ENCODE measurements around the gene RPRD1A. TPM values are rescaled to one million over a fixed set of nuclear protein-coding genes. Genes with fewer than 3 reads are reported as not detected.
"Not testable (repeated sequence)": the region's sequence is repeated elsewhere in the genome, so short reads cannot be mapped to it uniquely, and the experiment has no call there.

The RPRD1A gene
- total and polyA plus RNA-seq, 2 donors from 2014 or later = 25.9 to 42.4 TPM

DNA sequence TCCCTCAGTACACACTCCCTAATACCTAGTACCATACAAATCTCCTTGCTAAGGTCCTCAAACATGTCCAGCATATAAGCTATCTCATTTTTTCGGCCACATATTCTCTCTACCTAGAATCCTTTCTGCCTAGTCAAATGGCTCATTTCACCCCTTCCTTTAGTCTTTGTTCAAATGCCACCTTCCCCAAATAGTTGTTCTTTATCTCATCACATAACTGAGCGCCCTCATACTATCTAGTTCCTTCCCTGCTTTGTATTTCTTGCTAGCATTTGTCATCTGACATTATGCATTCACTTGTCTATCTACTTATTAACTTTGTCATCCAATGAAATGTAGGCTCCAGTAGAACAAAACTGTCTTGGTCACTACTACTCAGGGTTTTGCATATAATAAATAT lies 35.5 kb downstream of the RPRD1A start:
- no peaks in the 10 kb centered on the region for H3K9me3 ChIP-seq (ENCODE audit: control insufficient read depth in 2 of 3, insufficient read depth in 1 of 3, low read length in 3 of 3)
- H3K27ac ChIP-seq (ENCODE audit: low read depth in 2 of 2, low read length in 2 of 2) = no peak overlapping the region
- no peak overlapping the region for H3K9ac ChIP-seq (ENCODE audit: low read length in 3 of 3)
- no peak overlapping the region for H3K4me3 ChIP-seq (ENCODE audit: low read length in 3 of 3)
- peaks cover 0 to 6% (median 3%) of the 10 kb centered on the region in 3 donors for H3K36me3 ChIP-seq (ENCODE audit: control insufficient read depth in 2 of 3, insufficient read depth in 3 of 3, low read length in 3 of 3)
- no peaks in the 10 kb centered on the region for H3K27me3 ChIP-seq (ENCODE audit: control insufficient read depth, insufficient read depth, low read length)
- FAIRE-seq = no peak
- TF ChIP-seq, protein P1, sequence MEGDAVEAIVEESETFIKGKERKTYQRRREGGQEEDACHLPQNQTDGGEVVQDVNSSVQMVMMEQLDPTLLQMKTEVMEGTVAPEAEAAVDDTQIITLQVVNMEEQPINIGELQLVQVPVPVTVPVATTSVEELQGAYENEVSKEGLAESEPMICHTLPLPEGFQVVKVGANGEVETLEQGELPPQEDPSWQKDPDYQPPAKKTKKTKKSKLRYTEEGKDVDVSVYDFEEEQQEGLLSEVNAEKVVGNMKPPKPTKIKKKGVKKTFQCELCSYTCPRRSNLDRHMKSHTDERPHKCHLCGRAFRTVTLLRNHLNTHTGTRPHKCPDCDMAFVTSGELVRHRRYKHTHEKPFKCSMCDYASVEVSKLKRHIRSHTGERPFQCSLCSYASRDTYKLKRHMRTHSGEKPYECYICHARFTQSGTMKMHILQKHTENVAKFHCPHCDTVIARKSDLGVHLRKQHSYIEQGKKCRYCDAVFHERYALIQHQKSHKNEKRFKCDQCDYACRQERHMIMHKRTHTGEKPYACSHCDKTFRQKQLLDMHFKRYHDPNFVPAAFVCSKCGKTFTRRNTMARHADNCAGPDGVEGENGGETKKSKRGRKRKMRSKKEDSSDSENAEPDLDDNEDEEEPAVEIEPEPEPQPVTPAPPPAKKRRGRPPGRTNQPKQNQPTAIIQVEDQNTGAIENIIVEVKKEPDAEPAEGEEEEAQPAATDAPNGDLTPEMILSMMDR (IDR thresholded peaks at IDR 0.05; ENCODE audit: borderline replicate concordance, extremely low read depth, insufficient read depth) = no peak
- no peak for DNase-seq
- H3K4me1 ChIP-seq (ENCODE audit: control insufficient read depth in 2 of 3, insufficient read depth in 2 of 3, low read depth in 1 of 3, low read length in 3 of 3) = peaks cover 0 to 4% (median 0%) of the 10 kb centered on the region in 3 donors
- intact Hi-C loops (cut with DNase I) = no loop called here

DNA sequence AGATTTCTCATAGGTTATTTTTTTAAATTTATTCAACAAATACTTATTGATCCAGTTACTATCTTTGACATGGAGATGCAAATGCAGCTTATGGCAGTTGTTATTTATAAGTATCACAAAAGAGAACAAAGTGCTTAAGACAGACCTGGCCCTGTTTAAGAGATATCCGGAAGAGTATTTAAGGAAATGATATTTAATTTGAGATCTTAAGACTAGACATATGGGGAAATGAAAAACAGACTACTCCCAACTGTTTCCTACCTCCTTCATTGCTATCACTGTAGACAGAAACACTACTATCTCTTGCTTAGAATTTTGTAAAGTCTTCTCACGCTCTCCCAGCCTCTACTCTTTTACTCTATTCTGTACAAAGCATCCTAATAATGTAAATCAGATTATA lies 36.0 kb downstream of the RPRD1A start:
- FAIRE-seq = no peak
- peaks cover 0 to 4% (median 0%) of the 10 kb centered on the region in 3 donors for H3K4me1 ChIP-seq (ENCODE audit: control insufficient read depth in 2 of 3, insufficient read depth in 2 of 3, low read depth in 1 of 3, low read length in 3 of 3)

DNA sequence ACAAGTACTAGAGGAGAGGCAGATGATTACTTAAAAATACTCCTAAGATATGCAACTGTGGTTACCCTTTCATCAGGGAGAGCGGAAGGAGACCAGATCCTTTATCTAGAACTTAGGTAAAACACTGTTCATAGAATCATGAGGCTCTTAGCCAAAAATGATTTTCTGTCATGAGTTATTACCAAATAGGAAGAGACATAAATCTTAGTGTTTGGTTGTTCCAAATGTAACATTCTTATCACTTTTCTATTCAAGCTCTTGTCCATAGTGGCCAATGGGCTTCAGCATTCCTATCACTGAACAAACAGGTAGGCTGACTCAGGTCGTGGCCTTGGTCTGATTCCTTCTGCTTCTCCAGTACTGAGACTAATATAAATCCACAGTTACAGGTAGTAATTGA lies 38.5 kb downstream of the RPRD1A start:
- intact Hi-C loops (cut with DNase I) = no loop called here
- Histone ChIP-seq H3K4me1 (ENCODE audit: control insufficient read depth in 2 of 3, insufficient read depth in 2 of 3, low read depth in 1 of 3, low read length in 3 of 3) (no peaks in the 10 kb centered on the region), H3K27me3 (ENCODE audit: control insufficient read depth, insufficient read depth, low read length) (no peaks in the 10 kb centered on the region), H3K9me3 (ENCODE audit: control insufficient read depth in 2 of 3, insufficient read depth in 1 of 3, low read length in 3 of 3) (no peaks in the 10 kb centered on the region), H3K27ac (ENCODE audit: low read depth in 2 of 2, low read length in 2 of 2) (no peak overlapping the region), H3K4me3 (ENCODE audit: low read length in 3 of 3) (no peak overlapping the region), H3K9ac (ENCODE audit: low read length in 3 of 3) (no peak overlapping the region), H3K36me3 (ENCODE audit: control insufficient read depth in 2 of 3, insufficient read depth in 3 of 3, low read length in 3 of 3) (peaks cover 3 to 6% (median 5%) of the 10 kb centered on the region in 3 donors)
- no peak for FAIRE-seq
- DNase-seq = no peak
- TF ChIP-seq, protein P1 (IDR thresholded peaks at IDR 0.05; ENCODE audit: borderline replicate concordance, extremely low read depth, insufficient read depth) = no peak

More for the DNA sequence above, 36.0 kb downstream of the RPRD1A start:
- peaks cover 0 to 6% (median 3%) of the 10 kb centered on the region in 3 donors for H3K36me3 ChIP-seq (ENCODE audit: control insufficient read depth in 2 of 3, insufficient read depth in 3 of 3, low read length in 3 of 3)
- H3K4me3 ChIP-seq (ENCODE audit: low read length in 3 of 3) = no peak overlapping the region
- no peak overlapping the region for H3K9ac ChIP-seq (ENCODE audit: low read length in 3 of 3)
- intact Hi-C loops (cut with DNase I) = no loop called here
- no peaks in the 10 kb centered on the region for H3K9me3 ChIP-seq (ENCODE audit: control insufficient read depth in 2 of 3, insufficient read depth in 1 of 3, low read length in 3 of 3)
- TF ChIP-seq, protein P1 (IDR thresholded peaks at IDR 0.05; ENCODE audit: borderline replicate concordance, extremely low read depth, insufficient read depth) = no peak
- no peaks in the 10 kb centered on the region for H3K27me3 ChIP-seq (ENCODE audit: control insufficient read depth, insufficient read depth, low read length)
- no peak for DNase-seq
- no peak overlapping the region for H3K27ac ChIP-seq (ENCODE audit: low read depth in 2 of 2, low read length in 2 of 2)

DNA sequence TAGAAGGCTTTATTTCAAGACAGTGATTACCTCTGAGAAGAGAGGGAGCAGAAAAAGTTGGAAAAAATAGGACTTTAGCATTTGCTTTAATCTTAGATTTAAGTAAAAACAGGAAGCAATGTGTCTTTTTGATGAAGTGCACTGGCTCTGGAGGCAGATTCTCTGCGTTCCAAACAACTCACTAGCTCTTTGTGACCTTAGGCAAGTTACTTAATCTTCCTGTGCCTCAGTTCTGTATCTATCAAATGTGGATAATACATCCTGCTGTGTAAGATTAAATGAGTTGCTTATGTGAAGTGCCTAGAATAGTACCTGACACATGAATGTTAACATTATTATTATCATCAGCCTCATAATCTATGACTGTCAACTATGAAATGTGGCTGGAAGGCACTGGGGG lies 42.3 kb downstream of the RPRD1A start:
- FAIRE-seq = no peak
- no peak overlapping the region for H3K9ac ChIP-seq (ENCODE audit: low read length in 3 of 3)
- H3K9me3 ChIP-seq (ENCODE audit: control insufficient read depth in 2 of 3, insufficient read depth in 1 of 3, low read length in 3 of 3) = no peaks in the 10 kb centered on the region
- H3K27ac ChIP-seq (ENCODE audit: low read depth in 2 of 2, low read length in 2 of 2) = no peak overlapping the region
- H3K4me3 ChIP-seq (ENCODE audit: low read length in 3 of 3) = no peak overlapping the region
- no peaks in the 10 kb centered on the region for H3K4me1 ChIP-seq (ENCODE audit: control insufficient read depth in 2 of 3, insufficient read depth in 2 of 3, low read depth in 1 of 3, low read length in 3 of 3)
- peak in 2 of 5 donors; percentile 4 to 57 for DNase-seq
- intact Hi-C loops (cut with DNase I) = no loop called here
- TF ChIP-seq, protein P1 (IDR thresholded peaks at IDR 0.05; ENCODE audit: borderline replicate concordance, extremely low read depth, insufficient read depth) = no peak
- no peaks in the 10 kb centered on the region for H3K27me3 ChIP-seq (ENCODE audit: control insufficient read depth, insufficient read depth, low read length)
- peaks cover 3 to 5% (median 3%) of the 10 kb centered on the region in 3 donors for H3K36me3 ChIP-seq (ENCODE audit: control insufficient read depth in 2 of 3, insufficient read depth in 3 of 3, low read length in 3 of 3)

DNA sequence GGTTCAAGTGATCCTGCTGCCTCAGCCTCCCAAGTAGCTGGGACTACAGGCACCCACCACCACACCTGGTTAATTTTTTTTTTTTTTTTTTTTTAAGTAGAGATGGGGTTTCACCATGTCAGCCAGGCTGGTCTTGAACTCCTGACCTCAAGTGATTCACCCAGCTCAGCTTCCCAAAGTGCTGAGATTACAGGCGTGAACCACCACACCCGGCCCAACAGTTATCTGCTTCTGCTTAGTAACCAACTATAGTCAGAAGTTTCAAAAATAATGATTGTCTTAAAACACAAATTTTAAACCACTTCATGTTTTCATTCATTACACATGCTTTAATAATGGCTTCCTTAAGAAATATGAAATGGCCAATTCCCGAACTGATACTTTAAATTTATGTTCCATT lies 43.1 kb downstream of the RPRD1A start:
- H3K4me3 ChIP-seq (ENCODE audit: low read length in 3 of 3); H3K36me3 ChIP-seq (ENCODE audit: control insufficient read depth in 2 of 3, insufficient read depth in 3 of 3, low read length in 3 of 3); H3K9me3 ChIP-seq (ENCODE audit: control insufficient read depth in 2 of 3, insufficient read depth in 1 of 3, low read length in 3 of 3); H3K4me1 ChIP-seq (ENCODE audit: control insufficient read depth in 2 of 3, insufficient read depth in 2 of 3, low read depth in 1 of 3, low read length in 3 of 3); DNase-seq; intact Hi-C loops (cut with DNase I); H3K27me3 ChIP-seq (ENCODE audit: control insufficient read depth, insufficient read depth, low read length); H3K9ac ChIP-seq (ENCODE audit: low read length in 3 of 3); H3K27ac ChIP-seq (ENCODE audit: low read depth in 2 of 2, low read length in 2 of 2); FAIRE-seq: not testable (repeated sequence)
